ENCODE data around the gene LRP3. TPM values are rescaled to one million over a fixed set of nuclear protein-coding genes. Genes with fewer than 3 reads are reported as not detected.

The LRP3 gene
- total and polyA plus RNA-seq, 2 experiments from 2014 or later = 3.5 to 62.7 TPM

- H3F3A ChIP-seq (replicated peaks; ENCODE audit: low read depth) = no peaks in the 10 kb centered on the region
- H3K36me3 ChIP-seq (ENCODE audit: insufficient read depth) = peaks cover 6% of the 10 kb centered on the region; the same call in 1 of the 2 replicates
- H2AFZ ChIP-seq = no peak overlapping the region
- no peaks in the 10 kb centered on the region for H3K9me2 ChIP-seq (ENCODE audit: insufficient read depth)
- Mint-ChIP-seq H3K4me1 (0 out of 3 replicates have a peak, but pooled peaks cover 2% of the 10 kb centered on the region), H3K4me3 (no peak overlapping the region), H3K36me3 (ENCODE audit: low read depth) (no peaks in the 10 kb centered on the region; the same call in 2 of the 3 replicates), H3K27me3 (ENCODE audit: insufficient read depth, low read depth, poor library complexity) (peaks cover 3% of the 10 kb centered on the region), H3K9me3 (peaks cover 18% of the 10 kb centered on the region), H3K27ac (no peak overlapping the region)
- H3K27me3 ChIP-seq (ENCODE audit: insufficient read depth) = no peaks in the 10 kb centered on the region
- H3K4me3 ChIP-seq = no peak overlapping the region
- ATAC-seq (peak; percentile 81), DNase-seq (ENCODE audit: low spot score) (peak; percentile 55)
- H3K4me1 ChIP-seq (ENCODE audit: insufficient read depth) = no peaks in the 10 kb centered on the region
- H3K79me2 ChIP-seq (replicated peaks; ENCODE audit: insufficient read depth) = no peaks in the 10 kb centered on the region
- no peaks in the 10 kb centered on the region for H4K20me1 ChIP-seq (replicated peaks; ENCODE audit: insufficient read depth)
- no peak for TF ChIP-seq STAT1 (IDR thresholded peaks at IDR 0.05; ENCODE audit: unreplicated experiment)
- no peak for TF ChIP-seq ETS1 (IDR thresholded peaks at IDR 0.05)
- no peak for TF ChIP-seq POLR2AphosphoS5 (IDR thresholded peaks at IDR 0.05; ENCODE audit: low read depth)
- TF ChIP-seq CREB1 (CRISPR knock-in tag; IDR thresholded peaks at IDR 0.05; ENCODE audit: low read depth) = no peak
- no peak for TF ChIP-seq ZNF462 (CRISPR knock-in tag; IDR thresholded peaks at IDR 0.05)
- TF ChIP-seq CTCF (conservative IDR thresholded peaks at IDR 0.05; ENCODE audit: low read depth in 2 of 2) = peak; percentile 62 to 77
- no peak for TF ChIP-seq EZH2phosphoT487 (IDR thresholded peaks at IDR 0.05; ENCODE audit: unreplicated experiment)
- TF ChIP-seq ZNF331 (CRISPR knock-in tag; IDR thresholded peaks at IDR 0.05; ENCODE audit: low read depth) = no peak
- H3K4me2 ChIP-seq = no peak overlapping the region
- H3K27ac ChIP-seq (ENCODE audit: low read depth) = no peak overlapping the region
Measured at GRCh38 chr19:33241530-33242101, 47.5 kb downstream of the LRP3 start.
